Epithelial cell of esophagus (primary cell): Measurements from ENCODE around the gene MARK2.

Experiments used
- DNase-seq: peaks from one replicate; pipeline ENCODE4 v3.0.0; 2010; ENCODE audit warnings: low read depth
- H3K4me3 ChIP-seq: 2 replicates; pipeline ENCODE4 v1.5.1; 2011; ENCODE audit warnings: mild to moderate bottlenecking, low read length, control low read depth
- CTCF ChIP-seq: IDR thresholded peaks from 2 replicates; pipeline ENCODE4 v1.5.1; 2011; ENCODE audit warnings: low read depth, mild to moderate bottlenecking, low read length, control low read depth, inconsistent platforms; ENCODE audit not compliant: insufficient read depth; ENCODE audit errors: missing control alignments

Gene MARK2

DNA sequence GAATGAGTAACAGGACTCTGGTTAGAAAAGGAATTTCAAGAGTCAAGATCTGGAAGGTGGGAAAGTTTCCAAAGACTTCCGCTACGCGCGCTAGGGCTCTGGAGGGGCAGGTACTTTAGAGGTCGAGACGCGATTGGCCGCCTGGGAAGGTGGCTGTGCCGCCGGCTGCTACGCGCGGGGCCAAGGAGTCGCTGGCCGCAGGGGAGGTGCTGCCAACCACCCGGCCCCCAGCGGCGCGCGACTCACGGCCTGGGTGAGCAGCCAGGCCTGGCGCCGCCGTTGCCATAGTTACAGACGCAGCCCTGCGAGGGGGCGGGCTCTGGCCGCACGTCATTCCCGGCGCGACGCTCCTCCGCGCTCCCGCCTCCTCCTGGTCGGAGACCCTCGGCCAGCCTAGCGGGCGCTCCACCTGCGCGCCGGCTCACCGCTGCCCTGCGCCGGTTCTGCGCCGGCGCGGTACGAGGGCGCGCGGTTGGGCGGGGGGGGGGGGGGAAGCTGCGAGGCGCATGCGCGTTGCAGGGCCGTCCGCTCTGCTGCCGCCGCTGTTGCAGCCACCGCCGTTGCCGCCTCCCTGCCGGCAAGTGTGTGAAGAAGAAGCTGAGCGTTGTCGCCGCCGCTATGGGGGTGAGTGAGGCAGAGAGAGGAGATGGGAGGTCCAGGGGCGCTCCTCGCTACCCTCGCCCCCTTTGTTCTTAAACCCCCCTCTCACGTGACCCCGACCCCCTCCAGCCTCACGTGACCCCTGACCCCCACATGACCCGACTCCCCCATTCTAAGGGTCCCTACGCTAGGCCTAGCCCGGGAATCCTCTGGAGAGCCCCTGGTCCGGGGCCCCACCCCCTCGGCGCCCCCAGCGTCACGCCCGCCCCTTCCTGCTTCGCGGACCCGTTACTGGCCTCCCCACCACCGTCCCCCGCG lies 99.8 kb downstream of the MARK2 start, which contains the start of gene NAA40:
Gene NAA40, plus strand, starts transcription at position 524 of the 918 bp plus-strand sequence. Its CDS starts 95 bp downstream, at position 619.
- H3K4me3 ChIP-seq, result peak within 1 kb of the TSS; percentile 82
- no peak for TF ChIP-seq CTCF
- DNase-seq, result peak; percentile 96

GRCh38 chr11:63939397-63939891 lies 100.5 kb downstream of the MARK2 start:
- H3K4me3 ChIP-seq, result peak overlapping the region; percentile 82
- peak; percentile 46 for DNase-seq
- no peak for TF ChIP-seq CTCF

DNA sequence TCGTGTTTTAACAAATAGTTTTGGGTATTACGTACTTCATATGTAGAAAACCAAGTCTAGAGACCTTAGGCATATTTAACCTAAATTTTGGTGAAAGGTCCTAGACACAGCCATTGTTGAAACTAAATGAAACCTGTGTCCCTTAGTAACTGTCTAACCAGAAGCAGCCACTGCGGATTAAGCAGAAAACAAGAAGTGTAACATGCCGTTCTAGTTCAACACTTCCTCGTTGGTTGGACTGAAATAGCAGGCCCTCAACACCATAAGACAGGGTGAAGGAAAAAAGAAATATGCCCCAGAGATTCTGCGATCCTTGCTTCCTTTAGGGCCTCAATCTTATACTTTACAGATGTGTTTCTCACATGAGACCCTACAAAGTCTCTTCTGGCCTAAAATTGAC lies 101.9 kb downstream of the MARK2 start:
- DNase-seq, result no peak
- no peak for TF ChIP-seq CTCF
- no peak overlapping the region for H3K4me3 ChIP-seq

DNA sequence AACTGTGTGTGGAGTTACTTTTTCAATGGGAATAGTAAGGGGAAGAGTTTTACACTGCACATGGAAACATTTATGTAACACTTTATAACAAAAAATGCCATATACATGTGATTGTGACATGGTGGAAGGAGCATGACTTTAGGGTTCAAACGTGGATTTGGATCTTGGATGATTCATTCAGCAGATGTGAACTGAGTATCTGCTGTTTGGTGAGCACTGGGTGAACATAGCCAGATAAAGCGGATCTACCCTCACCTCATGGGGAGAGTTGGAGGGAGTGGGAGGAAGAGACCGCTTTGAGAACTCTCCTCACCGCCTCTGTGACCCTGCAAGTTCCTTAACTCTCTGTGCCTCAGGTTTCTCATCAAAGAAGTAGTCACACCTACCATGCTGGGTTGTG lies 103.0 kb downstream of the MARK2 start:
- no peak for TF ChIP-seq CTCF
- no peak overlapping the region for H3K4me3 ChIP-seq
- DNase-seq, result no peak

DNA sequence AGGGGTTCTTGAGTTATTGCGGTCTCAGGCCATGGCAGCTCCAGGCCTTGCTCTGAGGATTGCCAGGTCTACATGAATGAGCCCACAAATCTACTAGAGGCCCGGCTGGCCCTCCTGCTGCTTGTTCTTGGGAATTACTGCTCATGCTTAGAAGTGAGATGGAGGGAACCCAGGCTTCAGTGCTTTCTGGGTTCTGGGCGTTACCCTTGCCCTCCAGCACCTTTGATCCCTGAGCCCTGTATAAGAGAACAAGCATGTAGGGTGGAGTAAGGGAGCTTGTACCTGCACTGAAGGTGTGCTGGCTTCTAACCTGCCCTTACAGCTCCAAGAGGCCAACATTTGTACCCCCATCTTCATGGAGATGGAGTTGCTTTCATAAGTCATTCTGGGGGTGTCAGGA lies 103.9 kb downstream of the MARK2 start:
- no peak for TF ChIP-seq CTCF
- DNase-seq, result no peak
- no peak overlapping the region for H3K4me3 ChIP-seq

DNA sequence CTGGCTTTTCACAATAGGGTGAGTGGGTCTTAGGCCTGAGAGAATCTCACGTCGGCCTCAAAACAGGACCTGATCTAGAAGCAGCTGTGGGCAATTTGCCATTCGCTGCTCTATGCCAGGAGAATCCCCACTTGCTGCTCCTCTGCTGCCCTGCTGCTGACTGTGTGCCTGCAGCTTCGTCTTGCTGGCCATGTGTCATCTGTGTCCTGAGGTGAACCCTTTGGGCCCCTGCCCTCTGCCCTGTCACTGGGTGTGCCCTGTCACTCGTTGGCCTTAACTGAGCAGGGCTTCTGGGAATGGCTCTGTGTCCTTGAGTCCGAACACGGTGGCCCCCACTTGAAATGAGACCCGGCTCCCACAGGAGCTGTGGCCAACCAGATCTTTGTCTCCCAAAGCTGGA lies 106.1 kb downstream of the MARK2 start:
- H3K4me3 ChIP-seq, result no peak overlapping the region
- no peak for DNase-seq
- no peak for TF ChIP-seq CTCF
